GM12878 (cell line): Measurements from ENCODE around the gene POLDIP3.

Experiments used
- CTCF ChIP-seq, 3 experiments: IDR thresholded peaks in 2 of 3; conservative IDR thresholded peaks in 1 of 3; 2 replicates each; pipeline ENCODE4 v1.5.1; 2011; ENCODE audit warnings: low read depth in 3 of 3, low read length in 3 of 3, mild to moderate bottlenecking in 3 of 3, control low read depth in 2 of 3, moderate library complexity in 2 of 3, inconsistent platforms in 1 of 3, mixed read lengths in 1 of 3; ENCODE audit not compliant: control insufficient read depth in 2 of 3, insufficient read depth in 1 of 3; ENCODE audit errors: extremely low read depth in 1 of 3
- RB1 ChIP-seq: fragments of 450-650 bp; formaldehyde crosslinking; IDR thresholded peaks from 2 replicates; pipeline ENCODE4 v1.6.1; 2017; ENCODE audit warnings: mild to moderate bottlenecking, borderline replicate concordance
- STAT3 ChIP-seq: IDR thresholded peaks from 2 replicates; pipeline ENCODE4 v1.6.1; 2011; ENCODE audit warnings: low read depth, low read length, improper control_type of control experiment
- TAF1 ChIP-seq: IDR thresholded peaks from 2 replicates; pipeline ENCODE4 v1.6.1; 2011; ENCODE audit warnings: mild to moderate bottlenecking, low read depth, low read length, borderline replicate concordance

- TF ChIP-seq TAF1, result no peak
- TF ChIP-seq RB1, result no peak
- TF ChIP-seq STAT3, result no peak
- TF ChIP-seq CTCF (IDR thresholded peaks at IDR 0.05 in 2 of 3, conservative IDR thresholded peaks at IDR 0.05 in 1 of 3; ENCODE audit: control insufficient read depth in 2 of 3, extremely low read depth in 1 of 3, insufficient read depth in 1 of 3, low read depth in 3 of 3, low read length in 3 of 3), result no peak
Observed at GRCh38 chr22:42591987-42592386, 22.7 kb downstream of the POLDIP3 start.
